SU-DHL-6 (cell line): ENCODE measurements around the gene HAPLN1.

Experiments
- CTCF ChIP-seq: fragments of 200-600 bp; sonication (generic); IDR thresholded peaks from one replicate; pipeline ENCODE4 v1.5.1; 2017; ENCODE audit warnings: antibody characterized with exemption, mild to moderate bottlenecking, low read length, moderate library complexity; ENCODE audit not compliant: insufficient read depth, poor library complexity, severe bottlenecking
- EZH2phosphoT487 ChIP-seq: fragments of 200-600 bp; sonication (generic), shearing (Covaris generic); conservative IDR thresholded peaks from 2 replicates; pipeline ENCODE4 v1.6.1; 2018; ENCODE audit warnings: mild to moderate bottlenecking, antibody characterized with exemption, low read length, moderate library complexity, mixed read lengths

- TF ChIP-seq CTCF (no peak), EZH2phosphoT487 (no peak)
Observed at GRCh38 chr5:83764101-83764500, 43.4 kb upstream of the HAPLN1 start.
